ENCODE results near the gene SMARCB1.

The SMARCB1 gene

GRCh38 chr22:23833017-23833751 lies 46.4 kb downstream of the SMARCB1 start:
- DNase-seq: no peak

GRCh38 chr22:23833911-23834317 lies 47.1 kb downstream of the SMARCB1 start:
- DNase-seq: no peak

- no peak for DNase-seq
Measured at GRCh38 chr22:23834406-23834792, 47.6 kb downstream of the SMARCB1 start.

- DNase-seq: no peak
Measured at GRCh38 chr22:23834793-23835483, 48.2 kb downstream of the SMARCB1 start.

GRCh38 chr22:23835484-23836144 lies 48.8 kb downstream of the SMARCB1 start:
- no peak for DNase-seq

- DNase-seq: no peak
Measured at GRCh38 chr22:23836281-23836680, 49.5 kb downstream of the SMARCB1 start.

GRCh38 chr22:23836692-23837495 lies 50.1 kb downstream of the SMARCB1 start:
- DNase-seq: no peak

GRCh38 chr22:23837496-23837859 lies 50.7 kb downstream of the SMARCB1 start:
- no peak for DNase-seq

- no peak for DNase-seq
Measured at GRCh38 chr22:23837911-23838680, 51.3 kb downstream of the SMARCB1 start.

GRCh38 chr22:23838681-23839468 lies 52.1 kb downstream of the SMARCB1 start, which contains the start of gene DERL3:
Gene DERL3 (minus strand): TSS chr22:23839006. CDS start chr22:23838987, 19 bp downstream.
- peak; percentile 95 for DNase-seq

- DNase-seq: no peak
Measured at GRCh38 chr22:23840026-23840425, 53.3 kb downstream of the SMARCB1 start.

GRCh38 chr22:23841292-23841691 lies 54.5 kb downstream of the SMARCB1 start:
- DNase-seq: no peak

- no peak for DNase-seq
Measured at GRCh38 chr22:23841736-23842445, 55.1 kb downstream of the SMARCB1 start.

GRCh38 chr22:23842599-23842998 lies 55.8 kb downstream of the SMARCB1 start:
- DNase-seq: no peak

- no peak for DNase-seq
Measured at GRCh38 chr22:23844739-23845202, 58.0 kb downstream of the SMARCB1 start.

GRCh38 chr22:23845265-23846080 lies 58.7 kb downstream of the SMARCB1 start:
- no peak for DNase-seq

GRCh38 chr22:23846081-23846469 lies 59.3 kb downstream of the SMARCB1 start:
- DNase-seq: no peak

- no peak for DNase-seq
Measured at GRCh38 chr22:23847310-23847920, 60.6 kb downstream of the SMARCB1 start.

Data from NCI-H510A treated with DMSO at 0.1 percent for 48 hours (cell line).